SU-DHL-6 (cell line): ENCODE results near the gene ZSCAN1.

Experiments used
- H2AFZ ChIP-seq: fragments of 200-600 bp; sonication (generic); 2 replicates; pipeline ENCODE4 v1.6.1; 2014; ENCODE audit warnings: low read depth, mild to moderate bottlenecking, moderate library complexity, mixed read lengths, antibody characterized with exemption, low read length; ENCODE audit not compliant: severe bottlenecking
- H3F3A ChIP-seq: fragments of 200-600 bp; shearing (Covaris generic); 2 replicates; pipeline ENCODE4 v1.6.0; 2016; ENCODE audit warnings: antibody characterized with exemption, mild to moderate bottlenecking; ENCODE audit not compliant: insufficient read depth
- H3K27ac ChIP-seq: fragments of 200-600 bp; sonication (generic); 2 replicates; pipeline ENCODE4 v1.5.1; 2016; ENCODE audit warnings: low read depth, mild to moderate bottlenecking, low read length, moderate library complexity, mixed read lengths
- H3K27me3 ChIP-seq: fragments of 200-600 bp; sonication (generic), shearing (Covaris generic); 2 replicates; pipeline ENCODE4 v1.6.0; 2014; ENCODE audit warnings: mild to moderate bottlenecking, low read length
- H3K36me3 ChIP-seq: fragments of 200-600 bp; sonication (generic); 2 replicates; pipeline ENCODE4 v1.6.1; 2014; ENCODE audit warnings: mild to moderate bottlenecking, low read length, mixed read lengths
- H3K4me2 ChIP-seq: fragments of 300-600, 200-600 bp; shearing (Covaris generic), sonication (generic); 2 replicates; pipeline ENCODE4 v1.6.0; 2014; ENCODE audit warnings: low read length, low read depth, mild to moderate bottlenecking; ENCODE audit not compliant: poor library complexity, severe bottlenecking
- H3K4me3 ChIP-seq: fragments of 200-600 bp; sonication (generic); 2 replicates; pipeline ENCODE4 v1.5.1; 2014; ENCODE audit warnings: antibody characterized with exemption, low read length, mild to moderate bottlenecking, mixed read lengths; ENCODE audit not compliant: insufficient read depth, poor library complexity, severe bottlenecking
- H3K79me2 ChIP-seq: fragments of 200-600 bp; sonication (generic); 2 replicates; pipeline ENCODE4 v1.6.1; 2014; ENCODE audit warnings: mild to moderate bottlenecking, low read length, moderate library complexity; ENCODE audit not compliant: insufficient read depth
- H3K9ac ChIP-seq: fragments of 200-600 bp; sonication (generic); 2 replicates; pipeline ENCODE4 v1.7.0; 2014; ENCODE audit warnings: mild to moderate bottlenecking, low read length
- H3K9me2 ChIP-seq: fragments of 200-600 bp; sonication (generic); replicated peaks from 2 replicates; pipeline ENCODE4 v1.6.1; 2014; ENCODE audit warnings: low read length; ENCODE audit not compliant: insufficient read depth
- H3K9me3 ChIP-seq: fragments of 200-600 bp; sonication (generic); 2 replicates; pipeline ENCODE4 v1.6.1; 2014; ENCODE audit warnings: low read length, mixed read lengths; ENCODE audit not compliant: insufficient read depth
- H4K20me1 ChIP-seq: fragments of 200-600 bp; sonication (generic); 2 replicates; pipeline ENCODE4 v1.6.1; 2014; ENCODE audit warnings: low read depth, mild to moderate bottlenecking, antibody characterized with exemption, low read length, moderate library complexity, mixed read lengths
- EZH2phosphoT487 ChIP-seq: fragments of 200-600 bp; sonication (generic), shearing (Covaris generic); conservative IDR thresholded peaks from 2 replicates; pipeline ENCODE4 v1.6.1; 2018; ENCODE audit warnings: mild to moderate bottlenecking, antibody characterized with exemption, low read length, moderate library complexity, mixed read lengths
- TF ChIP-seq, protein P1 (sequence below): fragments of 200-600 bp; sonication (generic); IDR thresholded peaks from one replicate; pipeline ENCODE4 v1.5.1; 2017; ENCODE audit warnings: antibody characterized with exemption, mild to moderate bottlenecking, low read length, moderate library complexity; ENCODE audit not compliant: insufficient read depth, poor library complexity, severe bottlenecking

Gene ZSCAN1

DNA sequence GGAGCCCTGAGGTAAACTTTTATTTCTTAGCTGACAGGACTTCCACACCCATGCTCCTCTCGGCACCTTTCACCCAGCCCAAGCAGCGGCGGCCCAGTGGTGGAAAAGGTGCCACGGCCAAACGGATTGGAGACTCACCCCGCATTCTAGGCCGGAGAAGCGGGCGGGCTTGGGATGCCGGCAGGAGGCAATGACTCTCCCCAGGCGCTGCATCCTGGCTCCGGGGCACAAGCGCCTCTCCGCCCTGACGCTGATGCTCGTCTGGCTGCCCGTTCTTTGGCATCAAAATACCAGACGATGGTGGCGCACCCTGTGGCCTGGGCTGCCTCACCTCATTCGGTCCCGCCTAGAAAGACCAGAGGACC is 24.5 kb upstream of the ZSCAN1 start:
- no peaks in the 10 kb centered on the region for H3K9me3 ChIP-seq
- H3F3A ChIP-seq: no peaks in the 10 kb centered on the region
- no peak overlapping the region for H3K4me2 ChIP-seq
- no peak overlapping the region for H3K9ac ChIP-seq
- no peak overlapping the region for H3K4me3 ChIP-seq
- H3K27me3 ChIP-seq: no peaks in the 10 kb centered on the region
- H3K27ac ChIP-seq: no peak overlapping the region
- no peaks in the 10 kb centered on the region for H3K9me2 ChIP-seq
- H4K20me1 ChIP-seq: no peaks in the 10 kb centered on the region
- H3K36me3 ChIP-seq: no peaks in the 10 kb centered on the region
- TF ChIP-seq EZH2phosphoT487: no peak
- TF ChIP-seq, protein P1, sequence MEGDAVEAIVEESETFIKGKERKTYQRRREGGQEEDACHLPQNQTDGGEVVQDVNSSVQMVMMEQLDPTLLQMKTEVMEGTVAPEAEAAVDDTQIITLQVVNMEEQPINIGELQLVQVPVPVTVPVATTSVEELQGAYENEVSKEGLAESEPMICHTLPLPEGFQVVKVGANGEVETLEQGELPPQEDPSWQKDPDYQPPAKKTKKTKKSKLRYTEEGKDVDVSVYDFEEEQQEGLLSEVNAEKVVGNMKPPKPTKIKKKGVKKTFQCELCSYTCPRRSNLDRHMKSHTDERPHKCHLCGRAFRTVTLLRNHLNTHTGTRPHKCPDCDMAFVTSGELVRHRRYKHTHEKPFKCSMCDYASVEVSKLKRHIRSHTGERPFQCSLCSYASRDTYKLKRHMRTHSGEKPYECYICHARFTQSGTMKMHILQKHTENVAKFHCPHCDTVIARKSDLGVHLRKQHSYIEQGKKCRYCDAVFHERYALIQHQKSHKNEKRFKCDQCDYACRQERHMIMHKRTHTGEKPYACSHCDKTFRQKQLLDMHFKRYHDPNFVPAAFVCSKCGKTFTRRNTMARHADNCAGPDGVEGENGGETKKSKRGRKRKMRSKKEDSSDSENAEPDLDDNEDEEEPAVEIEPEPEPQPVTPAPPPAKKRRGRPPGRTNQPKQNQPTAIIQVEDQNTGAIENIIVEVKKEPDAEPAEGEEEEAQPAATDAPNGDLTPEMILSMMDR: no peak
- H2AFZ ChIP-seq: no peak overlapping the region
- H3K79me2 ChIP-seq: no peaks in the 10 kb centered on the region

DNA sequence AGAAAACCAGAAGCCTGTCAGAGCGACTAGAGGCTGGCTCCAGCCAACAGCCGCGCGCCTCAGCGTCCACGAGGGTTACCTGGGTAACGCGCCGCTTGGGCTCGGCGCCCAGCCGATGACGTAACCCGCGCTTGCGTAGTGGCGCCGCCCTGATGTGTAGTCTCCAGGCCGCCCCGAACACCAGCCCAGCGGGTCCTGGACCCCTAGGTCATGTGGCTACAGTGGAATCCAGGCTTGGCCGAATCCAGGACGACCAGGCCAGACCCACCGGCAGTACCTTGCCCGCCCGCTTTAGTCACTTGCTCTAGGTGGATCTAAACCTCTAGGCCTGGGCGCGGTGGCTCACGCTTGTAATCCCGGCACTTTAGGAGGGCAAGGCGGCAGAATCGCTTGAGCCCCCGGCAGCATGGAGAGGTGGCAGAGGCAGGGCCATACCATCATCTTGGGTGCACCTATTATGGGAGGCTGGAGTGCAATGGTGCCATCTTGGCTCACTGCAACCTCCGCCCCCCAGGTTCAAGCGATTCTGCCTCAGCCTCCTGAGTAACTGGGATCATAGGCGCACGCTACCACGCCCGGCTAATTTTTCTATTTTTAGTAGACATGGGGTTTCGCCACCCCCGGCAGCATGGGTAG is 24.0 kb upstream of the ZSCAN1 start:
- no peak overlapping the region for H3K4me2 ChIP-seq

DNA sequence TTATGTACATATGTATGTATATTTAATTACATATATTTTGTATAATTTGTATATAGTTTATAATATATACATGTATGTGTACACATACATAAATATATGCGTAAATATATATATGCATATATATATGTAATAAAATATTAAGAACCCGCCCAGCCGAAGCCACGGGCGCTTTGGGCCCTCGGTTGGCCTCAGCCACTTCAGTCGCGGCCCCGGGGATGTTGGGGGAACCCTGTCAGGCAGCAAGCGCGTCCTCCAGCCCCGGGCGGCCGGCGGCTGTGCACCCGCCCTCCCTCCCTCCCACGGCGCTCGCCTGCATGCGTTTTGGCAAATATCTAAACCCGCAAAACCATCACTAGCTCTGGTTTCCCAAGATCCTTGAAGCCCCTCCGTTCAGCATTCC is 23.3 kb upstream of the ZSCAN1 start:
- Histone ChIP-seq H3K4me3 (no peak overlapping the region), H3K9me2 (no peaks in the 10 kb centered on the region), H3K9ac (no peak overlapping the region), H2AFZ (no peak overlapping the region), H3K79me2 (no peaks in the 10 kb centered on the region), H3K36me3 (no peaks in the 10 kb centered on the region), H3K27me3 (no peaks in the 10 kb centered on the region), H3F3A (no peaks in the 10 kb centered on the region), H3K4me2 (no peak overlapping the region), H3K9me3 (no peaks in the 10 kb centered on the region), H4K20me1 (no peaks in the 10 kb centered on the region), H3K27ac (no peak overlapping the region)
- TF ChIP-seq, protein P1: no peak
- no peak for TF ChIP-seq EZH2phosphoT487

More for the DNA sequence above, 24.0 kb upstream of the ZSCAN1 start:
- Histone ChIP-seq H3K27me3 (no peaks in the 10 kb centered on the region), H3K9me2 (no peaks in the 10 kb centered on the region), H3K79me2 (no peaks in the 10 kb centered on the region), H3K27ac (no peak overlapping the region), H4K20me1 (no peaks in the 10 kb centered on the region), H3K36me3 (no peaks in the 10 kb centered on the region), H3K9ac (no peak overlapping the region), H3K9me3 (no peaks in the 10 kb centered on the region), H3F3A (no peaks in the 10 kb centered on the region), H3K4me3 (no peak overlapping the region), H2AFZ (no peak overlapping the region)
- TF ChIP-seq, protein P1: no peak
- no peak for TF ChIP-seq EZH2phosphoT487
